Activated CD4-positive, alpha-beta memory T cell treated with anti-CD3 and anti-CD28 coated beads for 36 hours (primary cell): ENCODE measurements around the gene MS4A15. TPM values are rescaled to one million over a fixed set of nuclear protein-coding genes. Genes with fewer than 3 reads are reported as not detected.

Experiments used
- CTCF ChIA-PET: fragments of 350-600 bp; sonication (Branson Sonifier 250); formaldehyde crosslinking; loops from one replicate; lab custom pipeline; 2021; ENCODE audit warnings: antibody characterized with exemption, inconsistent platforms; lab: Charles Lee
- POLR2A ChIA-PET: fragments of 350-600 bp; sonication (Branson Sonifier 250); formaldehyde crosslinking; loops from one replicate; lab custom pipeline; 2021; ENCODE audit warnings: antibody characterized with exemption; lab: Charles Lee
- DNase-seq: peaks from one replicate; pipeline ENCODE4 v3.0.0-alpha.2; 2020
- H3K27ac Mint-ChIP-seq: one replicate; pipeline ENCODE4 v1.8.0; 2021; ENCODE audit warnings: mixed read lengths
- H3K27me3 Mint-ChIP-seq: one replicate; pipeline ENCODE4 v1.8.0; 2021; ENCODE audit warnings: mixed read lengths
- H3K36me3 Mint-ChIP-seq: one replicate; pipeline ENCODE4 v1.8.0; 2021; ENCODE audit warnings: mixed read lengths
- H3K4me1 Mint-ChIP-seq: one replicate; pipeline ENCODE4 v1.8.0; 2021; ENCODE audit warnings: low read depth, mixed read lengths
- H3K4me3 Mint-ChIP-seq: one replicate; pipeline ENCODE4 v1.8.0; 2021; ENCODE audit warnings: mild to moderate bottlenecking, mixed read lengths
- H3K9me3 Mint-ChIP-seq: one replicate; pipeline ENCODE4 v1.8.0; 2021; ENCODE audit warnings: mixed read lengths
- intact Hi-C: fragments of 100-400 bp; cut with micrococcal nuclease; formaldehyde crosslinking; loops from one replicate; pipeline ENCODE4 v1.15.1; 2023
- total RNA-seq, 2 experiments: library from RNA; stranded (reverse); gene quantifications; one replicate each; pipeline ENCODE4 v1.2.3, GENCODE V29; 2021

Gene MS4A15
- total RNA-seq, 2 experiments from 2014 or later, result not detected

GRCh38 chr11:60734279-60734678, 22.4 kb upstream of the MS4A15 start:
- H3K4me1 Mint-ChIP-seq, result no peaks in the 10 kb centered on the region
- no peak overlapping the region for H3K27ac Mint-ChIP-seq
- POLR2A ChIA-PET, result no interaction called here
- H3K9me3 Mint-ChIP-seq, result no peaks in the 10 kb centered on the region
- intact Hi-C loops, result no loop called here
- CTCF ChIA-PET, result no interaction called here
- H3K4me3 Mint-ChIP-seq, result no peak overlapping the region
- H3K27me3 Mint-ChIP-seq, result peaks cover 9% of the 10 kb centered on the region
- no peak for DNase-seq
- no peaks in the 10 kb centered on the region for H3K36me3 Mint-ChIP-seq

- Mint-ChIP-seq H3K36me3 (no peaks in the 10 kb centered on the region), H3K4me3 (no peak overlapping the region), H3K9me3 (no peaks in the 10 kb centered on the region), H3K4me1 (no peaks in the 10 kb centered on the region), H3K27me3 (peaks cover 4% of the 10 kb centered on the region), H3K27ac (no peak overlapping the region)
- no peak for DNase-seq
- intact Hi-C loops, result no loop called here
- ChIA-PET POLR2A (no interaction called here), CTCF (interaction anchor here (1.3 kb wide), 1 partner anchor 14 kb away, joined by 4 read pairs; no protein-coding TSS in a partner anchor)
These were observed 17.6 kb upstream of the MS4A15 start for GRCh38 chr11:60739114-60739513.

- H3K4me1 Mint-ChIP-seq, result no peaks in the 10 kb centered on the region
- no peaks in the 10 kb centered on the region for H3K36me3 Mint-ChIP-seq
- H3K27ac Mint-ChIP-seq, result no peak overlapping the region
- CTCF ChIA-PET, result interaction anchor here (1.0 kb wide), 1 partner anchor 34 kb away, joined by 3 read pairs; no protein-coding TSS in a partner anchor
- intact Hi-C loops, result no loop called here
- H3K4me3 Mint-ChIP-seq, result no peak overlapping the region
- DNase-seq, result no peak
- H3K27me3 Mint-ChIP-seq, result peaks cover 7% of the 10 kb centered on the region
- no peaks in the 10 kb centered on the region for H3K9me3 Mint-ChIP-seq
- POLR2A ChIA-PET, result no interaction called here
These were observed 16.1 kb upstream of the MS4A15 start for GRCh38 chr11:60740573-60740972.

GRCh38 chr11:60741421-60741820, 15.2 kb upstream of the MS4A15 start:
- ChIA-PET CTCF (no interaction called here), POLR2A (no interaction called here)
- H3K36me3 Mint-ChIP-seq, result no peaks in the 10 kb centered on the region
- H3K4me3 Mint-ChIP-seq, result no peak overlapping the region
- DNase-seq, result no peak
- intact Hi-C loops, result no loop called here
- no peaks in the 10 kb centered on the region for H3K9me3 Mint-ChIP-seq
- H3K4me1 Mint-ChIP-seq, result no peaks in the 10 kb centered on the region
- H3K27ac Mint-ChIP-seq, result no peak overlapping the region
- peaks cover 9% of the 10 kb centered on the region for H3K27me3 Mint-ChIP-seq

- no peak overlapping the region for H3K4me3 Mint-ChIP-seq
- intact Hi-C loops, result no loop called here
- H3K9me3 Mint-ChIP-seq, result no peaks in the 10 kb centered on the region
- no peaks in the 10 kb centered on the region for H3K36me3 Mint-ChIP-seq
- H3K27ac Mint-ChIP-seq, result no peak overlapping the region
- CTCF ChIA-PET, result interaction anchor here (1.5 kb wide), 1 partner anchor 13 kb away, joined by 8 read pairs; the partner anchor contains the start of gene MS4A15
- H3K4me1 Mint-ChIP-seq, result no peaks in the 10 kb centered on the region
- peaks cover 9% of the 10 kb centered on the region for H3K27me3 Mint-ChIP-seq
- POLR2A ChIA-PET, result no interaction called here
- no peak for DNase-seq
These were observed 13.6 kb upstream of the MS4A15 start for GRCh38 chr11:60743058-60743457.

- ChIA-PET CTCF (interaction anchor here (1.5 kb wide), 1 partner anchor 12 kb away, joined by 8 read pairs; the partner anchor contains the start of gene MS4A15), POLR2A (no interaction called here)
- no peaks in the 10 kb centered on the region for H3K36me3 Mint-ChIP-seq
- intact Hi-C loops, result no loop called here
- no peaks in the 10 kb centered on the region for H3K9me3 Mint-ChIP-seq
- no peak overlapping the region for H3K27ac Mint-ChIP-seq
- peaks cover 5% of the 10 kb centered on the region for H3K27me3 Mint-ChIP-seq
- no peak for DNase-seq
- H3K4me1 Mint-ChIP-seq, result no peaks in the 10 kb centered on the region
- no peak overlapping the region for H3K4me3 Mint-ChIP-seq
These were observed 12.6 kb upstream of the MS4A15 start for GRCh38 chr11:60744114-60744513.

GRCh38 chr11:60747359-60747873, 9.3 kb upstream of the MS4A15 start:
- ChIA-PET POLR2A (no interaction called here), CTCF (interaction anchor here (1.3 kb wide), 1 partner anchor 28 kb away, joined by 3 read pairs; no protein-coding TSS in a partner anchor)
- Mint-ChIP-seq H3K4me3 (no peak overlapping the region), H3K9me3 (no peaks in the 10 kb centered on the region), H3K36me3 (no peaks in the 10 kb centered on the region), H3K4me1 (no peaks in the 10 kb centered on the region), H3K27ac (no peak overlapping the region), H3K27me3 (peaks cover 14% of the 10 kb centered on the region)
- intact Hi-C loops, result no loop called here
- no peak for DNase-seq

GRCh38 chr11:60748225-60748624, 8.4 kb upstream of the MS4A15 start:
- no peaks in the 10 kb centered on the region for H3K9me3 Mint-ChIP-seq
- intact Hi-C loops, result no loop called here
- no peaks in the 10 kb centered on the region for H3K4me1 Mint-ChIP-seq
- no peaks in the 10 kb centered on the region for H3K36me3 Mint-ChIP-seq
- ChIA-PET CTCF (interaction anchor here (1.3 kb wide), 1 partner anchor 27 kb away, joined by 3 read pairs; no protein-coding TSS in a partner anchor), POLR2A (no interaction called here)
- no peak for DNase-seq
- no peak overlapping the region for H3K4me3 Mint-ChIP-seq
- peaks cover 16% of the 10 kb centered on the region for H3K27me3 Mint-ChIP-seq
- no peak overlapping the region for H3K27ac Mint-ChIP-seq

GRCh38 chr11:60748821-60749220, 7.8 kb upstream of the MS4A15 start:
- no peaks in the 10 kb centered on the region for H3K4me1 Mint-ChIP-seq
- H3K36me3 Mint-ChIP-seq, result no peaks in the 10 kb centered on the region
- intact Hi-C loops, result no loop called here
- H3K27ac Mint-ChIP-seq, result no peak overlapping the region
- H3K27me3 Mint-ChIP-seq, result peaks cover 17% of the 10 kb centered on the region
- no peak for DNase-seq
- ChIA-PET CTCF (no interaction called here), POLR2A (no interaction called here)
- H3K4me3 Mint-ChIP-seq, result no peak overlapping the region
- no peaks in the 10 kb centered on the region for H3K9me3 Mint-ChIP-seq

GRCh38 chr11:60750911-60751310, 5.8 kb upstream of the MS4A15 start:
- intact Hi-C loops, result no loop called here
- H3K27me3 Mint-ChIP-seq, result peaks cover 12% of the 10 kb centered on the region
- H3K27ac Mint-ChIP-seq, result no peak overlapping the region
- ChIA-PET POLR2A (no interaction called here), CTCF (no interaction called here)
- no peaks in the 10 kb centered on the region for H3K4me1 Mint-ChIP-seq
- H3K4me3 Mint-ChIP-seq, result no peak overlapping the region
- H3K36me3 Mint-ChIP-seq, result no peaks in the 10 kb centered on the region
- no peaks in the 10 kb centered on the region for H3K9me3 Mint-ChIP-seq
- no peak for DNase-seq

- POLR2A ChIA-PET, result no interaction called here
- H3K27me3 Mint-ChIP-seq, result peaks cover 18% of the 10 kb centered on the region
- no peaks in the 10 kb centered on the region for H3K4me1 Mint-ChIP-seq
- no peak for DNase-seq
- H3K9me3 Mint-ChIP-seq, result no peaks in the 10 kb centered on the region
- CTCF ChIA-PET, result interaction anchor here (0.6 to 1.4 kb wide), 3 partner anchors 10 to 390 kb away, joined by 3 to 5 read pairs (median 4); no protein-coding TSS in a partner anchor
- intact Hi-C loops, result no loop called here
- no peaks in the 10 kb centered on the region for H3K36me3 Mint-ChIP-seq
- H3K27ac Mint-ChIP-seq, result no peak overlapping the region
- no peak overlapping the region for H3K4me3 Mint-ChIP-seq
These were observed 3.4 kb upstream of the MS4A15 start for GRCh38 chr11:60753309-60753708.

GRCh38 chr11:60754887-60755286, 1.8 kb upstream of the MS4A15 start:
- CTCF ChIA-PET, result no interaction called here
- H3K9me3 Mint-ChIP-seq, result no peaks in the 10 kb centered on the region
- H3K27me3 Mint-ChIP-seq, result peaks cover 28% of the 10 kb centered on the region

GRCh38 chr11:60757231-60757800, 649 bp downstream of the MS4A15 start:
- no peaks in the 10 kb centered on the region for H3K4me1 Mint-ChIP-seq
- no peaks in the 10 kb centered on the region for H3K9me3 Mint-ChIP-seq
- H3K27ac Mint-ChIP-seq, result no peak overlapping the region
- no peak overlapping the region for H3K4me3 Mint-ChIP-seq
- no peak for DNase-seq
- ChIA-PET POLR2A (no interaction called here), CTCF (interaction anchor here (0.8 to 1.4 kb wide), 6 partner anchors 8 to 394 kb away, joined by 3 to 8 read pairs (median 4); no protein-coding TSS in a partner anchor)
- no peaks in the 10 kb centered on the region for H3K36me3 Mint-ChIP-seq
- intact Hi-C loops, result no loop called here
- peaks cover 25% of the 10 kb centered on the region for H3K27me3 Mint-ChIP-seq

More at GRCh38 chr11:60754887-60755286, 1.8 kb upstream of the MS4A15 start:
- POLR2A ChIA-PET, result no interaction called here
- Mint-ChIP-seq H3K27ac (no peak overlapping the region), H3K4me1 (no peaks in the 10 kb centered on the region), H3K4me3 (no peak overlapping the region), H3K36me3 (no peaks in the 10 kb centered on the region)
- intact Hi-C loops, result no loop called here
- DNase-seq, result no peak
